Astrocyte (in vitro differentiated cells and primary cell): ENCODE data around the gene CD37. TPM values are rescaled to one million over a fixed set of nuclear protein-coding genes. Genes with fewer than 3 reads are reported as not detected.
"Not testable (repeated sequence)": the region's sequence is repeated elsewhere in the genome, so short reads cannot be mapped to it uniquely, and the experiment has no call there.

Experiments used
- DNase-seq: peaks from one replicate; pipeline ENCODE4 v3.0.0-alpha.2; 2010; ENCODE audit warnings: low read depth
- FAIRE-seq: peaks from 2 replicates; lab custom pipeline; 2011; peaks lifted over from hg19 to GRCh38; lab: Jason Lieb, UNC
- H2AFZ ChIP-seq: 2 replicates; pipeline ENCODE4 v1.6.0; 2012; ENCODE audit warnings: low read depth, low read length, inconsistent platforms
- H3K27ac ChIP-seq: 2 replicates; pipeline ENCODE4 v1.5.1; 2011; ENCODE audit warnings: low read depth, low read length, inconsistent platforms
- H3K27me3 ChIP-seq: 2 replicates; pipeline ENCODE4 v1.6.0; 2011; ENCODE audit warnings: low read length, inconsistent platforms; ENCODE audit not compliant: insufficient read depth
- H3K36me3 ChIP-seq: 2 replicates; pipeline ENCODE4 v1.5.1; 2011; ENCODE audit warnings: low read length, inconsistent platforms; ENCODE audit not compliant: insufficient read depth
- H3K4me1 ChIP-seq: 2 replicates; pipeline ENCODE4 v1.5.1; 2011; ENCODE audit warnings: low read length, inconsistent platforms; ENCODE audit not compliant: insufficient read depth
- H3K4me2 ChIP-seq: 2 replicates; pipeline ENCODE4 v1.6.0; 2012; ENCODE audit warnings: low read length, inconsistent platforms
- H3K4me3 ChIP-seq: 2 replicates; pipeline ENCODE4 v1.5.1; 2011; ENCODE audit warnings: low read depth, mild to moderate bottlenecking, low read length, inconsistent platforms; ENCODE audit not compliant: insufficient read depth
- H3K79me2 ChIP-seq: 2 replicates; pipeline ENCODE4 v1.6.0; 2012; ENCODE audit warnings: mild to moderate bottlenecking, low read length, inconsistent platforms; ENCODE audit not compliant: insufficient read depth
- H3K9ac ChIP-seq: 2 replicates; pipeline ENCODE4 v1.6.0; 2012; ENCODE audit warnings: mild to moderate bottlenecking, low read length, inconsistent platforms
- H3K9me3 ChIP-seq: 2 replicates; pipeline ENCODE4 v1.5.1; 2012; ENCODE audit warnings: low read depth, mild to moderate bottlenecking, low read length, inconsistent platforms; ENCODE audit not compliant: insufficient read depth
- H4K20me1 ChIP-seq: 2 replicates; pipeline ENCODE4 v1.6.0; 2012; ENCODE audit warnings: low read length, inconsistent platforms; ENCODE audit not compliant: insufficient read depth
- H3K27ac Mint-ChIP-seq: one replicate; pipeline ENCODE4 v1.8.0; 2021; ENCODE audit warnings: mild to moderate bottlenecking, mixed read lengths; ENCODE audit not compliant: unreplicated experiment
- H3K27me3 Mint-ChIP-seq: one replicate; pipeline ENCODE4 v1.8.0; 2021; ENCODE audit warnings: low read depth, mixed read lengths; ENCODE audit not compliant: unreplicated experiment
- H3K36me3 Mint-ChIP-seq: one replicate; pipeline ENCODE4 v1.8.0; 2021; ENCODE audit warnings: low read depth, mixed read lengths; ENCODE audit not compliant: unreplicated experiment
- H3K4me1 Mint-ChIP-seq: one replicate; pipeline ENCODE4 v1.8.0; 2021; ENCODE audit warnings: low read depth, mixed read lengths; ENCODE audit not compliant: unreplicated experiment
- H3K4me3 Mint-ChIP-seq: one replicate; pipeline ENCODE4 v1.8.0; 2021; ENCODE audit warnings: mild to moderate bottlenecking, moderate library complexity, mixed read lengths; ENCODE audit not compliant: unreplicated experiment
- H3K9me3 Mint-ChIP-seq: one replicate; pipeline ENCODE4 v1.8.0; 2021; ENCODE audit warnings: mild to moderate bottlenecking, mixed read lengths; ENCODE audit not compliant: unreplicated experiment
- CTCF ChIP-seq: IDR thresholded peaks from 2 replicates; pipeline ENCODE4 v1.5.1; 2011; ENCODE audit warnings: low read depth, mild to moderate bottlenecking, inconsistent platforms, low read length, moderate library complexity; ENCODE audit not compliant: insufficient read depth
- EZH2 ChIP-seq: IDR thresholded peaks from 2 replicates; pipeline ENCODE4 v1.6.1; 2012; ENCODE audit warnings: mild to moderate bottlenecking, low read length, inconsistent platforms; ENCODE audit not compliant: insufficient read depth
- total RNA-seq: library from RNA; stranded (reverse); gene quantifications from 2 replicates; pipeline ENCODE4 v1.2.1, GENCODE V29; 2021

The CD37 gene
- total RNA-seq, 1 donor from 2014 or later: 0.20 TPM

DNA sequence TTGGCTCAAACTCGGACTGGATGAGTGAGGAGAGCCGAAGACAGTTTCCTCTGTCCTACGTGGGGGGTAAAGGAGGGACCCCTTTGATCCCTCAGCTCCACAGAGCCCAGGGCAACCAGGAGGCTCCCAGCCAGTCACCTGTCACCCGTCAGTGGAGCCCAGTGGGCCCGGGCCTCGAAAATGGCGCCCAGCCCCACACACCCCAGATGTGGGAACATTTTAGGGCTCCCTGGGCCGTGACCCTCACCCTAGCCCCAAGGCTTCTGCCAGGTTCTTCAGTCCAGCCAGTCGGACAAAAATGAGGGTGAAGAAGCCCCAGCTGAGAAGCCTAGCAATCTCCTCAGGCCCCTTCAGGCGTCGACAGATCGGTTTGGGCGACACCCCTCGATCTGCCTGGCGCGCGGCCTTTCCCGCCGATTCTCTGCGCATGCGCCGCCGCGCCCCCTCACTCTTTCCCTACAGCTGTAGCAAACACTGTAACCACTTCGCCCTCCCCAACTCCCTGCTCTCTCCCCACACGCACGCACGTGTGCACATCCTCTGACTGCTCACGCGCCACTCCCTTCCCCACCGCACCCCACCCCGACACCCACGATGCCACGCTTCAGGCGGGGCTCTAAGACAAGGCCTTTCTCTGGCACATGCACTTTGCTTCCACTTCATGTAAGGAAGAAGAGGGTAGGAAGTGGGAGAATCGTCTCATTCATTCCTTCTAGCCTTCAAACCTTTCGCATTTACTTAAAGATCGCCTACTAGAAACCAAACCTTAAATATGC is 10.2 kb upstream of the CD37 start, which contains the start of gene SLC6A16:
TSS of gene SLC6A16 (minus strand) at position 391 of the 776 bp plus-strand sequence. CDS start 13,844 bp downstream, outside the sequence.
- Histone ChIP-seq H3K27me3 (no peaks in the 10 kb centered on the region), H3K27ac (no peak within 1 kb of the TSS), H3K36me3 (no peaks in the 10 kb centered on the region), H3K9ac (no peak within 1 kb of the TSS), H3K4me3 (no peak within 1 kb of the TSS), H3K79me2 (no peaks in the 10 kb centered on the region), H3K9me3 (no peaks in the 10 kb centered on the region), H3K4me2 (no peak within 1 kb of the TSS), H2AFZ (no peak within 1 kb of the TSS), H3K4me1 (no peaks in the 10 kb centered on the region), H4K20me1 (no peaks in the 10 kb centered on the region)
- TF ChIP-seq EZH2 (no peak), CTCF (no peak)
- H3K4me1 Mint-ChIP-seq: peaks cover 1% of the 10 kb centered on the region
- no peak within 1 kb of the TSS for H3K4me3 Mint-ChIP-seq
- H3K27ac Mint-ChIP-seq: no peak within 1 kb of the TSS
- no peak for FAIRE-seq
- DNase-seq: no peak
- peaks cover 39% of the 10 kb centered on the region for H3K36me3 Mint-ChIP-seq
- H3K27me3 Mint-ChIP-seq: no peaks in the 10 kb centered on the region
- H3K9me3 Mint-ChIP-seq: peaks cover 6% of the 10 kb centered on the region

DNA sequence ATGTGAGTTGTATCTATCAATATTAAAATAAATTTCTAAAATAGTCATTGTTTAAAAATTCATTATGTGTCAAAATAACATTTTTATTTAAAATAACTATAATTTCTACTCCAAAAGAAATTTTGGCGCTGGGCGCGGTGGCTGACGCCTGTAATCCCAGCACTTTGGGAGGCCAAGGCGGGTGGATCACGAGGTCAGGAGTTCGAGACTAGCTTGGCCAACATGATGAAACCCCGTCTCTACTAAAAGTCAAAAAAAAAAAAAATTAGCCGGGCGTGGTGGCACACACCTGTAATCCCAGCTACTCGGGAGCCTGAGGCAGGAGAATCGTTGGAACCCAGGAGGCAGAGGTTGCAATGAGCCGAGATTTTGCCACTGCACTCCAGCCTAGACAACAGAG is 9.4 kb upstream of the CD37 start:
- peaks cover 40% of the 10 kb centered on the region for H3K36me3 Mint-ChIP-seq
- H3K9ac ChIP-seq, FAIRE-seq, H3K4me3 Mint-ChIP-seq, H3K27me3 Mint-ChIP-seq, H3K27me3 ChIP-seq, H3K27ac ChIP-seq, H3K9me3 ChIP-seq, H3K79me2 ChIP-seq, H4K20me1 ChIP-seq, H3K9me3 Mint-ChIP-seq, H2AFZ ChIP-seq, H3K4me3 ChIP-seq, H3K27ac Mint-ChIP-seq, H3K4me1 ChIP-seq, H3K36me3 ChIP-seq, H3K4me1 Mint-ChIP-seq, DNase-seq, H3K4me2 ChIP-seq: not testable (repeated sequence)

DNA sequence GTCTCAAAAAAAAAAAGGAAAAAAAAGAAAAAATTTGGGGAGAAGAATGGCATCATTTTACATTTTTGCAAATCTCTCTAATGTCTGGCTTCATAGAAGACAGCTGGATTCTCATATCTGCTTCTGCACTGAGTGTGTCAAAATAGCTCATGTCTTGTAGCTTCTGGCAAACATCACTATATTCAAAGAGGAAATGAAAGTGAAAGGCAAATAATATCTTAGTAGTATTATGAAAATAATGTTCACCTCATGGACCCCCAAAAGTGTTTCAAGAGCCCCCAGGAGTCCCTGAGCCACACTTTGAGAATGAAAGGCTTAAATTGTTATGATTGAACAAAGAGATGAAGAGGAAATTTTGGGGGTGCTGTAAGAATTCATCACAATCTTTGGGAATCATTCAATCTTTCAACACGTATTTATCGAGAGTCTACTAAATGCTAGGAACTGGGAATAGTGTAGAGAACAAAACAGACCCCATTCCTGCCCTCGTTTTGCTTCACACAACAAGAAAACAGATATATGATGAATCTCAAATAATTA is 9.0 kb upstream of the CD37 start:
- no peak overlapping the region for H3K4me3 Mint-ChIP-seq

More for the DNA sequence above, 9.0 kb upstream of the CD37 start:
- Mint-ChIP-seq H3K27me3 (no peaks in the 10 kb centered on the region), H3K36me3 (peaks cover 37% of the 10 kb centered on the region), H3K4me1 (peaks cover 5% of the 10 kb centered on the region), H3K27ac (no peak overlapping the region), H3K9me3 (peaks cover 6% of the 10 kb centered on the region)
- Histone ChIP-seq H3K27me3 (no peaks in the 10 kb centered on the region), H4K20me1 (no peaks in the 10 kb centered on the region), H3K27ac (no peak overlapping the region), H2AFZ (no peak overlapping the region), H3K9ac (no peak overlapping the region), H3K4me2 (no peak overlapping the region), H3K4me1 (no peaks in the 10 kb centered on the region), H3K36me3 (no peaks in the 10 kb centered on the region), H3K79me2 (no peaks in the 10 kb centered on the region), H3K9me3 (no peaks in the 10 kb centered on the region), H3K4me3 (no peak overlapping the region)
- FAIRE-seq (no peak), DNase-seq (no peak)
- TF ChIP-seq CTCF: no peak
- TF ChIP-seq EZH2: no peak
